LNCAP (cell line): ENCODE measurements around the gene CTAGE1.

ENCODE experiments used
- CTCF ChIP-seq: fragments of 450-650 bp; IDR thresholded peaks from 2 replicates; pipeline ENCODE4 v1.5.1; 2017; ENCODE audit warnings: mild to moderate bottlenecking

The CTAGE1 gene

GRCh38 chr18:22428672-22429071 lies 11.0 kb upstream of the CTAGE1 start:
- no peak for TF ChIP-seq CTCF

DNA sequence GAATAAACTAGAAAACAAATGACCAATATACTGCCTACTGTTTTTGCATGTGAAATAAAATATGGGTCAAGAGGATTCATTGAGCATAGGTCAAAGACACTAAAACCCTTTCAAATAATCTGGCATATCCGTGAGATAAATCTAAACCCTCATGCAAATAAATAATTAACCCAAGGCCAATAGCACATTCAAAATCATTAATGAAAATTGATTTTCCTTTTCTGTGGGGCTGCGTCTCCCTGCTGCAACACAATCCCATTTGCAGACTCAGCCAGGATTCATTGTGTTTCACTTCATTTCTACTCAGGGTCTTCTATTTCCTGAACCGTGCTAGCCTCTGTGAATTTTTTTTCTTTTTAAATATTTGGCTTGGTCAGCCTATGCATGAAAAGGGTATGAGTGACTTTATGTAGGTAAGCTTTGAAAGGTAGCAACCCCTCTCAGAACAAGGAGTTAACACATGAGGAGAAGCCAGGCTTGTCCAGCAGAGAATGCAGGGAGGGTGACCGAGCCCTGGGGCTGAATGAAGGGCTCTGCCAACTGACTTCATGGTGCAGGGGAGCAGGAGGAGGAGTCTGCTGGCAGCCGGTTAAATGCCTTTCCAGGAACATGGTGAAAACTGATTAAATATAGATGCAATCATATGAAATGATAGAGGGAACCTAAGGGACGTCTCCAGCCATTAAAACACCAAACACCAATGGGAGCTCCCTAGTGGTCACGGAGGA lies 10.3 kb upstream of the CTAGE1 start:
- no peak for TF ChIP-seq CTCF

- TF ChIP-seq CTCF, result no peak
Measured at GRCh38 chr18:22424565-22424963, 6.8 kb upstream of the CTAGE1 start.

DNA sequence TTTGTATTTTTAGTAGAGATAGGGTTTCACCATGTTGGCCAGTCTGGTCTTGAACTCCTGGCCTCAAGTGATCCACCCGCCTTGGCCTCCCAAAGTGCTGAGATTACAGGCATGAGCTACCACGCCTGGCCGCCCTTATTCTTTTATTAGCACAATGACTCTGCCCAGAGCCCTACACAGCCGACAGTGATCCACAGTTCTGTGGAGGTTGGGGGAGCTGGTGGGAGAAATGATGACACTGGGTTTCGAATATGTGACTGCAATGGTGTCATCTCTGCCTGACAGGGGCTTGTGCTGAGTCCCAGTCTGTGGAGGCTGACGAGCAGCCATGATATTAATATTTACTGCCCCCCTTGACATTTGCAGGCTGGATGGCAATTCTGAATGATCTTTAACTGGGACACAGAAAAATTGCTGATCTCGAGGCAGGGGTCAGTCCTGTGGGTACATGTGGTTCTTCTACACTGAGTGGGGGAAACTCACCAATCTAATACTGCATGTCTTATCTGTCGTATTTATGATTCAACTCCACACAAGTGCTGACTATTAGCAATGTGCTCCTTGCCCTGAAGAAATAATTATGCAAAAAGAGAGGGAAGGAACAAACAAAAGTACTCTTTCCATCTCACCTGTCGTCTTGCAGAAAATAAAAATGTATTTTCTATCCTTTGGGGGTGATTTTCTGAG lies 6.3 kb upstream of the CTAGE1 start:
- TF ChIP-seq CTCF, result no peak

DNA sequence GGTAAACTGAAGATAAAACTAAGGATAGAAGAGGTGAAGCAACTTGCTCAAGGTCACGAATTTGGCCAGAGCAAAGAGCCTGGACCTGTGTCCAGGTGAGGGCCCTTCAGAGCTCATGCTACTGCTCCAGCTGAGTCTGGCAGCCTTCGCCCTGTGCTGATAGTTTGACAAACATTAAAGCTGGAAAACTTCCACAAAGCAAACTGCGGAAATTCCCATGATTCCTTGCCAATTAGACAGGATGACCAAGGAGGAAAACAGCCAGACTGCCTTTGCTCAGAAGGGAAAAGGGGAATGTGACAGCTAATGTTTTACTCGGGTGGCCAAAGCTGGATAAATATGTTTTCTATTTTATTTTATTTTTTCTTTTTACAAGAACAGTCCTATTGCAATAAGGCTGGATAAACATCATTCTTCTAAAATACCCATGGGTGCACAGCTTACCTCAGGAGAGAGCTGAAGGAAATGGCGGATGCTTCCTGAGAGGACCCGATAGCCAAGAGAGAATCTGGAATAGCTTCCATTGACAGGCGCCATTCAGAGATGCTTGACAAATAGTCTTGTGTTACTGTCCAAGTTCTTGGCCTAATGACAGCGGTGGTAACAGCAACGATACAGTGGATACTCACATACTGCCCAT lies 5.3 kb upstream of the CTAGE1 start:
- peak; percentile 31; the same call in 1 of the 2 replicates for TF ChIP-seq CTCF

DNA sequence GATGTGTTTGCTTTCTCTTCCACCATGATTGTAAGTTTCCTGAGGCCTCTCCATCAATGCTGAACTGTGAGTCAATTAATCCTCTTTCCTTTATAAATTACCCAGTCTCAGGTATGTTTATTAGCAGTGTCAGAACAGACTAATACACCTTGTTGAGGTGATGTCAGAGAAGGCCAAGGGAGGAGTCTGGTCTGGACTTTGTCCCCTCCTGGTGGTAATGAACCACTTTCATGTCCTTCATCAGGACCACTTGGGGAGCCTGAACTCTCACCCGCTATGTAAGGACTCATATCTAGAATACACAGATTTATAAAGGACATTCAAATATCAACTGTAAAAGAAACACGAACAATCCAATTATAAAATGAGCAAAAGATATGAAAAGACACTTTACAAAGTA lies 2.9 kb upstream of the CTAGE1 start:
- no peak for TF ChIP-seq CTCF

- TF ChIP-seq CTCF, result no peak
Measured at GRCh38 chr18:22412176-22412911, 5.4 kb downstream of the CTAGE1 start.
